ENCODE results near the gene FBH1.

The FBH1 gene

GRCh38 chr10:5900247-5900646, 10.2 kb downstream of the FBH1 start:
- Histone ChIP-seq H3K14ac (ENCODE audit: low read length in 2 of 2) (no peak overlapping the region), H3K23ac (ENCODE audit: low read length in 2 of 2) (no peak overlapping the region), H3K4me2 (ENCODE audit: low read length, poor library complexity, severe bottlenecking) (no peak overlapping the region), H3K9me3 (ENCODE audit: control insufficient read depth, low read length) (peaks cover 3% of the 10 kb centered on the region), H3K4me1 (ENCODE audit: control insufficient read depth, insufficient read depth, low read depth, low read length) (no peaks in the 10 kb centered on the region), H3K9ac (ENCODE audit: low read length) (no peak overlapping the region), H3K4ac (ENCODE audit: low read depth in 1 of 2, low read length in 2 of 2) (no peak overlapping the region), H2BK15ac (ENCODE audit: low read depth, poor library complexity, severe bottlenecking) (no peak overlapping the region), H3K36me3 (ENCODE audit: control insufficient read depth in 1 of 2, insufficient read depth in 2 of 2, low read depth in 1 of 2, low read length in 2 of 2) (peaks cover 24 to 52% of the 10 kb centered on the region in 2 experiments), H2BK120ac (ENCODE audit: low read depth, low read length) (no peak overlapping the region), H4K91ac (ENCODE audit: low read length) (no peak overlapping the region), H2BK5ac (ENCODE audit: low read depth, low read length, poor library complexity, severe bottlenecking) (no peak overlapping the region), H3K27ac (ENCODE audit: low read length, poor library complexity, severe bottlenecking) (no peak overlapping the region), H3K4me3 (ENCODE audit: insufficient read depth in 1 of 2, low read depth in 1 of 2, low read length in 2 of 2) (no peak overlapping the region), H2AFZ (ENCODE audit: low read depth, low read length) (no peak overlapping the region), H4K8ac (ENCODE audit: low read length) (no peak overlapping the region), H3K18ac (ENCODE audit: low read depth in 1 of 2, low read length in 2 of 2) (no peak overlapping the region), H2BK12ac (ENCODE audit: low read length in 2 of 2) (peak overlapping the region in 1 of 2 experiments; percentile 54), H2AK5ac (ENCODE audit: low read length, severe bottlenecking) (no peak overlapping the region), H3K79me1 (replicated peaks; ENCODE audit: low read length, poor library complexity, severe bottlenecking) (peaks cover 46% of the 10 kb centered on the region), H3K27me3 (ENCODE audit: control insufficient read depth in 1 of 2, insufficient read depth in 1 of 2, low read length in 2 of 2) (no peaks in the 10 kb centered on the region)
- WGBS: 97% methylated on average over 13 of the region's 13 CpGs
- no peak for DNase-seq

DNA sequence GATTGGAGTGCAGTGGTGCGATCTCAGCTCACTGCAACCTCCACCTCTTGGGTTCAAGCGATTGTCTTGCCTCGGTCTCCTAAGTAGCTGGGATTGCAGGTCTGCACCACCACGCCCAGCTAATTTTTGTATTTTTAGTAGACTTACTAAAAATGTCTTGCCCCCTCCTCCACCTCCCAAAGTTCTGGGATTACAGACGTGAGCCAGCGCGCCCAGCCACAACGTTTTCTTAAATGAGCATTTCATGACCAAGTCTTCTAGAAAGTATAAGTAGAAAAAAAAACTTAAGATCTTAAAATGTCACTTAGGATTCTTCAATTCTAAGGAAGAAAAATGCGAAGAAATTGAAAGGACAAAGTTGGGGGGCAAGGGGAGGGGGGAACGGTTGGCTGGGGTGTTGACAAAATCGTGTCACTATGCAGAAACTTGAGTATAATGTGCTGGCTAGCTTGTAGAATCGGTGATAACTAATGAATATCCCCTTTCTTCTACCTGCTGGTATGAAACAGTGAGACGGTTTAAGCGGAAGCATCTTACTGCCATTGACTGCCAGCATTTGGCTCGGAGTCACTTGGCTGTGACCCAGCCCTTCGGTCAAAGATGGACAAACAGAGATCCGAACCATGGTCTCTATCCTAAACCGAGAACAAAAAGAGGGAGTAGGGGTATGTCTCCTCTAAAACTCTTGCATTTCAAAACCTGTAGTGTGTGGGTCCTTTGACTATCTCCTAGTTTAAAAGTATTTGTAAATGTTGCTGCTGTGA, 12.7 kb downstream of the FBH1 start:
- Histone ChIP-seq H3K14ac (ENCODE audit: low read length in 2 of 2) (no peak overlapping the region), H3K36me3 (ENCODE audit: control insufficient read depth in 1 of 2, insufficient read depth in 2 of 2, low read depth in 1 of 2, low read length in 2 of 2) (peaks cover 24 to 48% of the 10 kb centered on the region in 2 experiments), H3K27ac (ENCODE audit: low read length, poor library complexity, severe bottlenecking) (no peak overlapping the region), H2AK5ac (ENCODE audit: low read length, severe bottlenecking) (no peak overlapping the region), H2BK120ac (ENCODE audit: low read depth, low read length) (no peak overlapping the region), H4K91ac (ENCODE audit: low read length) (no peak overlapping the region), H4K8ac (ENCODE audit: low read length) (no peak overlapping the region), H3K4me1 (ENCODE audit: control insufficient read depth, insufficient read depth, low read depth, low read length) (no peaks in the 10 kb centered on the region), H2AFZ (ENCODE audit: low read depth, low read length) (no peak overlapping the region), H3K4me2 (ENCODE audit: low read length, poor library complexity, severe bottlenecking) (no peak overlapping the region), H3K18ac (ENCODE audit: low read depth in 1 of 2, low read length in 2 of 2) (no peak overlapping the region), H3K9me3 (ENCODE audit: control insufficient read depth, low read length) (peaks cover 3% of the 10 kb centered on the region), H2BK15ac (ENCODE audit: low read depth, poor library complexity, severe bottlenecking) (no peak overlapping the region), H3K23ac (ENCODE audit: low read length in 2 of 2) (no peak overlapping the region), H3K79me1 (replicated peaks; ENCODE audit: low read length, poor library complexity, severe bottlenecking) (peaks cover 40% of the 10 kb centered on the region), H3K27me3 (ENCODE audit: control insufficient read depth in 1 of 2, insufficient read depth in 1 of 2, low read length in 2 of 2) (no peaks in the 10 kb centered on the region), H2BK5ac (ENCODE audit: low read depth, low read length, poor library complexity, severe bottlenecking) (no peak overlapping the region), H2BK12ac (ENCODE audit: low read length in 2 of 2) (no peak overlapping the region), H3K4me3 (ENCODE audit: insufficient read depth in 1 of 2, low read depth in 1 of 2, low read length in 2 of 2) (no peak overlapping the region), H3K9ac (ENCODE audit: low read length) (no peak overlapping the region), H3K4ac (ENCODE audit: low read depth in 1 of 2, low read length in 2 of 2) (no peak overlapping the region)
- no peak for DNase-seq
- WGBS: 98% methylated on average over 15 of the region's 18 CpGs

DNA sequence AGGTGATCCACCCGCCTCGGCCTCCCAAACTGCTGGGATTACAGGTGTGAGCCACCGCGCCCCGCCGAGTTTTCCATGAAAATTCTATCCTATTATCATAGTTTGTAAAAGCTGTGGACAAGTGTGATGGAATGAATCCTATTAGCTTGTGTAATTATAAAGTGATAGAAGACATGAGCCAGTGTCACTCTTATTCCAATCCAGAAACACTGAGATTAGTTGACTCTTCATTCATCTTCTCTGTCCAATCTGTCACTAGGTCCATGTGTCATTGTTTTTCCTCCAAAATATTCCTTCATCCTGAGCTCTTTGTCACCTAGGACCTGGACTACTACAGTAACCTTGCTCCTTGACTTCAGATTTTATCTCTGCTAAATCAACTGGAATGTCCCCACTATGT, 13.5 kb downstream of the FBH1 start:
- Histone ChIP-seq H3K9ac (ENCODE audit: low read length) (no peak overlapping the region), H3K18ac (ENCODE audit: low read depth in 1 of 2, low read length in 2 of 2) (no peak overlapping the region), H3K79me1 (replicated peaks; ENCODE audit: low read length, poor library complexity, severe bottlenecking) (peaks cover 34% of the 10 kb centered on the region), H2BK12ac (ENCODE audit: low read length in 2 of 2) (no peak overlapping the region), H3K4ac (ENCODE audit: low read depth in 1 of 2, low read length in 2 of 2) (no peak overlapping the region), H3K9me3 (ENCODE audit: control insufficient read depth, low read length) (no peaks in the 10 kb centered on the region), H2BK120ac (ENCODE audit: low read depth, low read length) (no peak overlapping the region), H3K4me2 (ENCODE audit: low read length, poor library complexity, severe bottlenecking) (no peak overlapping the region), H2BK5ac (ENCODE audit: low read depth, low read length, poor library complexity, severe bottlenecking) (no peak overlapping the region), H3K27me3 (ENCODE audit: control insufficient read depth in 1 of 2, insufficient read depth in 1 of 2, low read length in 2 of 2) (no peaks in the 10 kb centered on the region), H3K4me1 (ENCODE audit: control insufficient read depth, insufficient read depth, low read depth, low read length) (no peaks in the 10 kb centered on the region), H3K4me3 (ENCODE audit: insufficient read depth in 1 of 2, low read depth in 1 of 2, low read length in 2 of 2) (no peak overlapping the region), H3K23ac (ENCODE audit: low read length in 2 of 2) (no peak overlapping the region), H4K8ac (ENCODE audit: low read length) (no peak overlapping the region), H2AFZ (ENCODE audit: low read depth, low read length) (no peak overlapping the region), H2AK5ac (ENCODE audit: low read length, severe bottlenecking) (no peak overlapping the region), H3K14ac (ENCODE audit: low read length in 2 of 2) (no peak overlapping the region), H3K36me3 (ENCODE audit: control insufficient read depth in 1 of 2, insufficient read depth in 2 of 2, low read depth in 1 of 2, low read length in 2 of 2) (peaks cover 18 to 48% of the 10 kb centered on the region in 2 experiments), H3K27ac (ENCODE audit: low read length, poor library complexity, severe bottlenecking) (no peak overlapping the region), H2BK15ac (ENCODE audit: low read depth, poor library complexity, severe bottlenecking) (no peak overlapping the region), H4K91ac (ENCODE audit: low read length) (no peak overlapping the region)
- no peak for DNase-seq
- 100% methylated on average over 4 of the region's 6 CpGs for WGBS

DNA sequence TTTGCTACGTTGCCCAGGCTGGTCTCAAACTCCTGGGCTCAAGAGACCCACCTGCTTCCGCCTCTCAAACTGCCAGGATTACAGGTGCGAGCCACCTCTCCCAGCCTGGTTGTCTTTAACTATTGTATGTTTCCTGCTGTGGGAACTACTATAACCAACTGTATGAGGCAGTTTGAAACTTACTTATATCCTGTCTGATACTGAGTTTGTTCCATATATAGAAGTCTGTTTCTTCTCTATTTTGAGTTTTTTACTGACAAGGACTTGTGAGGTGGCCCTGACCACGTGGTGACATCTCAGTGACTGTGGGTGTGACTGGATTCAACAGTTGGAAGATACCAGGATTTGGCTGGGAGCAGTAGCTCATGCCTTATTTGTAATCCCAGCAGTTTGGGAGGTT, 14.2 kb downstream of the FBH1 start:
- Histone ChIP-seq H3K27me3 (ENCODE audit: control insufficient read depth in 1 of 2, insufficient read depth in 1 of 2, low read length in 2 of 2) (no peaks in the 10 kb centered on the region), H3K4me2 (ENCODE audit: low read length, poor library complexity, severe bottlenecking) (no peak overlapping the region), H2BK5ac (ENCODE audit: low read depth, low read length, poor library complexity, severe bottlenecking) (no peak overlapping the region), H2AK5ac (ENCODE audit: low read length, severe bottlenecking) (no peak overlapping the region), H4K8ac (ENCODE audit: low read length) (no peak overlapping the region), H3K36me3 (ENCODE audit: control insufficient read depth in 1 of 2, insufficient read depth in 2 of 2, low read depth in 1 of 2, low read length in 2 of 2) (peaks cover 20 to 51% of the 10 kb centered on the region in 2 experiments), H3K27ac (ENCODE audit: low read length, poor library complexity, severe bottlenecking) (no peak overlapping the region), H3K18ac (ENCODE audit: low read depth in 1 of 2, low read length in 2 of 2) (no peak overlapping the region), H2AFZ (ENCODE audit: low read depth, low read length) (no peak overlapping the region), H3K14ac (ENCODE audit: low read length in 2 of 2) (no peak overlapping the region), H2BK12ac (ENCODE audit: low read length in 2 of 2) (no peak overlapping the region), H3K4me3 (ENCODE audit: insufficient read depth in 1 of 2, low read depth in 1 of 2, low read length in 2 of 2) (no peak overlapping the region), H3K4ac (ENCODE audit: low read depth in 1 of 2, low read length in 2 of 2) (no peak overlapping the region), H3K79me1 (replicated peaks; ENCODE audit: low read length, poor library complexity, severe bottlenecking) (peaks cover 35% of the 10 kb centered on the region), H4K91ac (ENCODE audit: low read length) (no peak overlapping the region), H3K9me3 (ENCODE audit: control insufficient read depth, low read length) (no peaks in the 10 kb centered on the region), H3K9ac (ENCODE audit: low read length) (no peak overlapping the region), H3K4me1 (ENCODE audit: control insufficient read depth, insufficient read depth, low read depth, low read length) (no peaks in the 10 kb centered on the region), H2BK15ac (ENCODE audit: low read depth, poor library complexity, severe bottlenecking) (no peak overlapping the region), H3K23ac (ENCODE audit: low read length in 2 of 2) (no peak overlapping the region), H2BK120ac (ENCODE audit: low read depth, low read length) (no peak overlapping the region)
- 100% methylated on average over 2 of the region's 4 CpGs for WGBS
- no peak for DNase-seq
